NCI-H1105 treated with DMSO at 0.1 percent for 48 hours (cell line): ENCODE data around the gene C16orf95.

Experiments used
- DNase-seq: peaks from one replicate; lab custom pipeline; 2025; lab: John Stamatoyannopoulos, UW

C16orf95 gene

DNA sequence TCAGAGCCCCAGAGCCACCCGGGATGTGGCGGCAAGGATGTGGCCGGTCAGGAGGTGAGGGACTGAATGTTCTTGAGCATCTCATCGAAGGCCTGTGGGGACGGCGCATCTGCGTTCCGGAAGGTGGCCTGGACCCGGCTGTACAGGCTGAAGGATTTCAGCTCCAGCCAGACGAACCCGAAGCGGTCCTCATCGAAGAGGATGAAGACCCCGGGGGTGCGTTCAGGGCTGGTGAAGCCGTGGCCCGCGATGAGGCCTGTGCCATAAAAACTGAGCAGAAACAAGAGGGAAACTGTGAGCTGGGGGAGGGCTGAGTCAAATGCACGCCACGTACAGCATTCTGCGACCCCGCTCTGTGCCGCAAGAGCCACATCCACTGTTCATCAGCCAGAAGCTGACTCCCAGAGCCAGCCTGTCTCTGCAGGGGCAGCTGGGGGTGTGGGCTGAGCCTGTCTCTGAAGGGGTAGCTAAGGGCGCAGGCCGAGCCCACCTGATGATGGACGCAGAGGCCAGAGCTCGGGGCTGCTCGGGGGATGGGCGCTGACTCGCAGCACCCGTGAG lies 14.1 kb upstream of the C16orf95 start:
- no peak for DNase-seq

DNA sequence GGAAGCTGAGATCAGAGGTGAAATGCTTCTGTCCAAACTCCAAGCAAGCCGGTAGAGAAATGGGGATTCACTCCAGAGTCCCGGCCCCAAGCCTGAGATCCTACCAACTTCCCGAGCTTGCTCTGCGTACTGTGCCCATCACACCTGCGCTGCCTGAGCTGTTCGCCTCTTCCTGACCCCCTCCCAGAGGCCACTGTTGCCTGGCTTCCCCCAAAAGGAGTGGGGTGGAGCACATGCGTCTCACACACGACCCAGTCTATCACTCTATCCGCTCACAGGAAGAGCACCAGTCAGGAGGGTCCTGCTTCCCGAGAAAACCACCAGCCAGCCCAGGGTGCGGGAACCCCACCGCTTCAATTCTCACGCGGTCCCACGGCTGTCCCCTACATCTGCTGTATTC lies 13.5 kb upstream of the C16orf95 start:
- no peak for DNase-seq

DNA sequence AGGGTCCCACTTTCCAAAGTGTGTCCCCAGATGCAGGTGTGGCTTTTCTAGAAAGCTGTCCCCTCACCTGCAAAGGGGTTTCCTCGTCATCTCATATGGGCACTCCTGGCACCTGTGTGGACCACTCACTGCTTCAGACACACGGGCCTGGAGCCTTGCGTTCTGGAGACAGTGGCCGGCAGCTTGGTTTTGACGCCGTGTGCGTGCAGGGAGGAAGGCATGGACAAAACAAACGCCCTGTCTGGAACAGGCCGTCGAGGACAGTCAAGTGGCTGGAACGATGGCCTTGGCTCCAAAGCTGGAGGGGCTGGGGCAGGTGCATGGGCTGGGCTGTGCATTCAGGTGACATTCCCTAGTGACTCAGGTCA lies 13.0 kb upstream of the C16orf95 start:
- DNase-seq = no peak

DNA sequence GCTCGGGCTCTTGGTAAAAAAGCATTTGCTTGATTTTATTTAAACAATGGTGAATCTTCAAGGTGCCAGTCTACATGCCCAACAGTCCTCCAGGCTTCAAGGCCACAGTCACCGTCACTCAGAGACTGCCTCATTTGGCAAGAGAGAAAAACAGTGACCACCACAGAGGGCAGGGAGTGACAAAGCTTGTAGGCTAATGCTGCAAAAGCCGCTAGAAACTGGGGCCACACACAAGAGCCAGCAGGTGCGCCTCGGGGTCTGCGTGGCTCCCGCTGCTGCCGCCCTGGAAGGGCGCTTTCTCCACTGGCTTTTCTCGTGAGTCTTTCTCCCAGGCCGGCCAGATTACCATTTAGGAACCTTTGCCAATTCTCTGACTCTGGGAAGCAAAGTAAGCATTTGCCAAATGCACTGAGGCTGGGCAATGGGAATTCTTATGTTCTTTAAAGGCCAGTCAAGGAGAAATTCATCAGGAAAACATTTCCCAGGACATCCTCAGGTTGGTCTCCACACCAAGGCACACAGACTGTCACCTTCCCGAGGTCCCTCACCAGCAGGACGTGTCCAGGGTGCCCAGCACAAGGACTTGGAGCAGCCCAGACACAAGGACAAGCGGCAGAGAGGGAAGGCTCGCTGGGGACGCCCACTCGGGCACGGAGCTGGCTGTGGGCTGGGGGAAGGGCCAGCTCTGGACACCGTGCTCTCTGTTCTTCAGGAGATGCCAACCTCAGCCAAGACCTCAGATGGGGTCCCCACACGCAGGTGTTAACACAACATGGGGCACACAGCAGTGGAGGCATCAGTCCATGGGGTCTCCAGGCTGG lies 12.5 kb upstream of the C16orf95 start:
- no peak for DNase-seq

DNA sequence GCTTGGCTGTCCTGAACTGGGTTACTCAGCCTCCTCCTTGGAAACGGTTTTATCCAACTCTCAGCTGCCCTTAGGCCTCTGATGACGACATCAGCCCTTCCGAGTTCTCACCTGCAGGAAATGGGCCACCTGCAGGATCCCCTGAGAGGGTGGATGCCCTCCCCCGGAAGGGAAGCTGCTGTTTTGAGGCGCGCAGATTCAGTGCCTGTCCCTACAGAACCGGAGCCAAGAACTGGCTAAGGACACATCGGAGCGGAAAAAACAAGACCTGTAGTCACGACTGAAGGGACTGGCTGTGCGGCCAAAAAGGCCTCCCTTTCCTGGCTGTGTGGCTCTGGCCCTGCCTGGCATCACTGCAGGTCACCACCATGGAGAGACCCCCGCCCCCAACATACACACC lies 11.7 kb upstream of the C16orf95 start:
- DNase-seq = no peak

DNA sequence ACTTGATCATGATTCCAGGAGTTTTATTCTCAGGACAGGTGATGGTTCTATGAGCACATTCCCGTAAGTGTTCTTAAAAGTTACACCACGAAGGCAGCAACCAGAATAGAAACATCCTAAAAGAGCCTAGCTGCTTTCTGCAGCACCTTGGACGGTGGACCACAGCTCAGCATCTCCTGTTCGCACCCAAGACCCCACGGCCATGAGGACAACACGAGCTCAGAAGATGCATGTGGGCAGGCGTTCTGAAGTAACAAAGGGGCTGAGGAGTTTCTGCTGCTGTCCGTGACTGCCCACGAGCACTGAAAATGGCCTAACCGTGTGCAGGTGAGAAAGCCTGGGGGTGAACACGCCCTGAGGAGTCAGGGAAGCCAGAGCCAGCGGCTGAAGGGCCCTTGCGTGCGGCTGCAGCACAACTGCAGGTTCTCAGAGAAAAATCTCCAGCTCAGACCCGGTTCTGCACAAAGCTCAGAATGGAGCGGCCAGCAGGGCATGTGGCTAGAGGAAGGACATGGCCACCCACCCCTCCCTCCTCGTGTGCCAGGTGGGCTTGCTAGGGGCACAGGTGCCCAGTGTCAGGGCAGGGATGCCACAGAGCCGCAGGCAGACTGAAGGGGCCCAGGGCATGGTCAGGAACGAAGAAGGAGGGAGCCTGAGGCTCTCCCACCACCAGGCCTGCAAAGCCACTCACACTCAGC lies 10.8 kb upstream of the C16orf95 start:
- DNase-seq = no peak

DNA sequence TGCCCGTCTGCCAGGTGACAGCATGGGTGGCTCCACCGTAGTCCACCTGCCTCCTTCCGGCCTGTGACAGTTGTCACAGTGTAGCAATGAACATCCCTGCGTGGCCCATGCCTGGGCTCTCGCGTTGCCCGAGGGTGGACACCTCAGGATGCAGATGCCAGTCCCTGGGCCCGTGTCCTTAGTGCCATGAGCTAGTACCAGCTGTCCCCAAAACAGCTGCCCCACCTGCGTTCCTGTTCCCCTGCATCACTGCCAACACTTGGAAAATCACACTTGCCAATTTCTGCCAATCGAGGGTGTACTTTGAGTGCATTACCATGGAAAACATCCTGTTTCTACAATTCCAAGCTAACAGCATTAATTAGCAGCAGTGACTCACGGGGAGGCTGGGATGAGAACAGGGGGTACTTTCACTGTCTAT lies 9.0 kb upstream of the C16orf95 start:
- DNase-seq = no peak

DNA sequence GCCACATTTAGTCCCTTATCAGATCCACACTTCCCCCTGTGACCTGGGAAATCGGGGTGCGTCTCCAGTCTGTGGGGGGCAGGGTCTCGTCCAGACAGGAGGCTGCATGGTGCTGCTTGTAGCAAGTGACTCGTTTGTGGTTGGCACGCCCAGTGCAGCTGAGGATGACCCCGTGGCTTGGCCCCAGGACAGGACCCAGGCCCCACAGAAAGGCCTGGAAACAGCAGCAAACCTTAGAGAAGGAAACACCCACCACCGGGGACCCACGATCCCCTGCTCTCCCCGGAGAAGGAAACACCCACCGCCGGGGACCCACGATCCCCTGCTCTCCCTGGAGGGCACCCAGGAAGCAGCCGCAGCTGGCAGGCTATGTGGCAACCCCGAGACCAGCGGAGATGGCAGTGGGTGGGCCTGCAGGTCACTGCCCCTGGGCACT lies 8.2 kb upstream of the C16orf95 start:
- DNase-seq = no peak

DNA sequence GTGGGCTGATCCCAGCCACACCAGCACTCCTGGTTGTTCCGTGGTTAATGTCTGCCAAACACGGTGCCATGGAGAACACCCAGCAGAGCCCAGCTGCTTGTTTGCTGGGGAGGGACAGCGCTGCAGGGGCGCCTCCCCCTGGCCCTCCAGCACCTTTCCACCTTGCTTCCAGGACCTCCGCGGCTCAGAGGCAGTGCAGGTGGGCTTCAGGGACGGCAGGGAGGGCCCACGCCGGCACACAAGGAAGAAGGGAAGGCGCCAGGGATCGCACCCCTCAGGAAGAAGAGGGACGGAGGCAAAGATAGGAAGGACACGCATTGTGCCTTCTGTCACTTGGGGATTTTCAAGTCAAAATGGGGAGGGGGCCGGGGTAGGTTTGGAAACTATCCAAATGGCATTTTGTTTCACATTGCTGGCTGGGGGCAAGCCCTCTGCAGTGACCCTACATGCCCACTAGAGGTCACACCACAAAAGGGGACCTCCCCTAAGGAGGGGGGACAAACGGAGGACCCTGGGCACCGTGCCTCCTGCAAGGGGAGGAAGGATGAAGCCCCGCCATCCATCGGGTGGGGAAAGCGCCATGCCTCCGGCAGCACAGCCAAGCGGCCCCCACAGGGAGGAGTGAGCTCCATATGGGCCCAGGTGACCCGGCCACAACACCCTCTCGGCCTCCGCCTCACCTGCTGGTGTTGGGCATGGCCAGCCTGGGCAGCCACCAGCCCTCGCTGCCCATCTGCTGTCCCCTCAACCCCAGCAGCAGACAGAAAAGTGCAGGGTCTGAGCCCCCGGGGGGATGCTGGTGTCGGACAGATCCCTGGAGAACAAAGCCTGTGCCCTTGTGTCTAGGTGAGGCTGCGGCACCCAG lies 7.5 kb upstream of the C16orf95 start:
- DNase-seq = peak; percentile 12

DNA sequence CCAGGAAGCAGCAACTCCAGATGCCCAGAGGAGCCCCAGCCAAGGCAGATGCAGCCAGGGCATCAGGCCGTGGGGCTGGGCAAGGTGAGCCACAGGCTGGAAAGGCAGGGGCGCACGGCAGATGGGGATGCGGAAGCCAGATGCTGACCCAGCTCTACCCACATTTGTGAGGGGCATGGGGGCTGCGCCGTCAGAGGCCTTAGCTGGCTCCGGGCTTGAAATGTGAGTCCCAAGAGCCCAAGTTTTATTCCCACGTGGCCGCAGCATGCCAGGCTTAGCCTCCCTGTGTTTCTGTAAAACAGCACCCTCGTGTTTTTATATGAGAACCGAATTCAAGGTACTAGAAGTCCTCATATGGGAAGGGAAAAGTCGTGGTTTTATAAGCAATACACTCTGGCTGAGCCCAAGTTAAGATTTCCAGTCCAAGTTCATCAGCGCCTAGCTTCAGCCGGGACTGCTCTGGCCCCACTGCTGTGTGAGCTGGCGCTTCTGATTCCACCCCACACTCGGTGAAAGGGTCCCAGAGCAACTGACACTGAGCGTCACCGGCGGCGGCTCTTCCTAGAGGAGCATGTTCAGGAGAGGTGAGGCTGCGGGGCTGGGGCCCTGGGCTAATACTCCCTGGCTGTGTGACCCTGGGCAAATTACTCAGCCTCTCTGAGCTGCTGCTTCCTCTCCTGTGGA lies 6.7 kb upstream of the C16orf95 start:
- no peak for DNase-seq

DNA sequence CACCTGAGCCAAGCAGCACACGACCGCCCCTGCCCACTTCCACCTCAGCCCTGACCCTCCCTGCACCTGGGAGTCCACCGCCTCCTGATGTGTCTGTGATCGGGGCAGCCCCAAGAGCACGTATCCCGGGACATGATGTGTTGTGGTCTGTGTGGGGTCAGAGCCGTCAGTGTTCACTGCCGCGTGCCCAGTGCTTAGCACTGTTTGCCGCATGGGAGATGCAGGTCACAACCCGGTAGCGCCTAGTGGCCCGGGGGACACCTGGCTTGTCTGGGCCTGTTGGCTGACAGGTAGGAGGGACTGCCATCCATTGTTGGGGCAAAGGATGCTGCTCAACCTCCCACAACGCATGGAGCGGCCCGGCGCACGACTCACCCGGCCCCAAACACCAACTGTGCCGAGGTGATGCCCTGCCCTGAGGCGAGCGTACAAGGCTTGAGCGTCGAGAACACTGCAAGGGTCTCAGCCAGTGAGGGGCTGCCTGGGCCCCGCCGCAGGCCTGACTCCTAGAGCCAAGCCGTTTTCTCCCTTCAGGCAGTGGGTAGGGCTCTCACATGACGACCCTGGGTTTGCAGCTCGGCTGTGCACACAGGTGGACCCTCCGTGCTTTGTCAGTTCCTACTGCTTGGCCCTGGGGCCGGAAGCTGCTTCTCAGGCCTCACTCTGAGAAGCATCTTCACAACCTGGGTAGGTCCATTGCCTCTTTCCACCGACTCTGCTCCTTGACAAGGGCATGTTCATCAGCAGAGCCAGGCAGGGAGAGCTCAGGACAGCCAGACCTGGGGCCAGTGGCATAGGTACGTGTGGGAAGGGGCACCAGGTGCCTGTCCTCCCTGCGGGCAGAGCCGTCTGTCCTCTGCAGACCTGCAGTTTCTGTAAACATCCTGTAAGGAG lies 5.9 kb upstream of the C16orf95 start:
- no peak for DNase-seq

DNA sequence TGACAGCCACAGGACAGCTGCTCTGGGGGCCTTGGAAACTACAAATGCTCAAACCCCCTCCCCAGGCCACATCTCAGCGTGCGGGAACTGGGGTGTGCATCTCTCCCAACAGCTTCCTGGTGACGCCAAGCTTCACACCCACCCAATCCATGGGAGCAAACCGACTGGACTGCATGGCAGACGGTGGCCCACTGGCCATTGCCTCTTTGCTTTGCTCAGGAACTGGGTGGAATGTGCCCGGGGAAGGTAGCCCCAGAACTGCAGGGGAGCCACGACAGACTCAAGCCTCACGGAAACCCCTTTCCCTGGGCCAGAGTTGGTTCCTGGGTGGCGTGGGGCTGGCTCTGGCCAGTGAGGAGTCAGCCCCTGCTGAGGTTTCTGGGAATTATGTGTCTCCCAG lies 5.2 kb upstream of the C16orf95 start:
- DNase-seq = no peak

DNA sequence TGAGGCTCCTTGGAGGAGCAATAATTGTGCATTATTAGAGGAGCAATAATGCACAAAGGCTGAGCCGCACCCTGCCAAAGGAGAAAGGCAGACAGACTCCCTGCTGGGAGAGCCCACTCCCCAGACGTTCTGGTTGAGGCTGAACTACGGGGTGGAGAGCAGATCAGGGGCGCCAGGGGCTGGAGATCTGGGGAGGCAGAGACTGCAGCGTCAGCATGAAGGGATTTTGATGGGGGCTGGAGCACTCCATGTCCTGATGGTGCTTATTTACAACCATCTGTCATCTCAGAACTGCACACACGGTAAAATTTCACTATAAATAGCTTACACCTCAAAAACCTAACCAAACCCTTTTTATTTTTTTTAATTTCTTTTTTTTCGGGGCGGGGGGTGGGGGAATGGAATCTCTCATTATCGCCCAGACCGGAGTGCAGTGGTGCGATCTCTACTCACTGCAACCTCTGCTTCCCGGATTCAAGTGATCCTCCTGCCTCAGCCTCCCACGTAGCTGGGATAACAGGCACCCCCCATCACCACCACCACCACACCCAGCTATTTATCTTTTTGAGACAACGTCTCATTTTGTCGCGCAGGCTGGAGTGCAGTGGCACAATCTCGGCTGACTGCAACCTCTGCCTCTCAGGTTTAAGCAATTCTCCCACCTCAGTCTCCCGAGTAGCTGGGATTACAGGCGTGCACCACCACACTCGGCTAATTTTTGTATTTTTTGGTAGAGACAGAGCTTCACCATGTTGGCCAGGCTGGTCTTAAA lies 4.3 kb upstream of the C16orf95 start:
- DNase-seq = no peak

DNA sequence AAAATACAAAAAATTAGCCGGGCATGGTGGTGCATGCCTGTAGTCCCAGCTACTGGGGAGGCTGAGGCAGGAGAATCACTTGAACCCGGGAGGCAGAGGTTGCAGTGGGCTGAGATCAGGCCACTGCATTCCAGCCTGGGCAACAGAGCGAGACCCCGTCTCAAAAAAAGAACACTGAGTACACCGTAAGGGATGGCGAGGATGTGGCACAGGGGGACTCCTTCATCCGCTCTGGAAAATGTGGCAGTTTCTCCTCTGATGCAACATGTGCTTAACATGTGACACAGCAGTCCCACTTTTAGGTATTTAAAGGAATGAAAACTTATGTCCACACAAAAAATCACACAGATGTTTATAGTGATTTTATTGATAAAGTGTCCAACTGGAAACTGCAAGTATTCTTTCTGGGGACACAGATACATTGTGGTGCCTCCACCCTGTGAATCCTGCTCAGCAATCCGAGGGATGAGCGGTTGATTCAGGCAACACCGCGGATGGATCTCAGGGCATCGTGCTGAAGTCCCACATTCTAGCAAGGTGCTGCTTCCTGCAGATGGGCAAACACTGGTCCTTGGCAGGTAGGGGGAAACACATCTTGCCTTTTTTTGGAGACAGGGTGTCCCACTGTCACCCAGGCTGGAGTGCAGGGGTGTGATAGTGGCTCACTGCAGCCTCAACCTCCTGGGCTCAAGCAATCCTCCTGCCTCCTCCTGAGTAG lies 3.5 kb upstream of the C16orf95 start:
- DNase-seq = no peak

DNA sequence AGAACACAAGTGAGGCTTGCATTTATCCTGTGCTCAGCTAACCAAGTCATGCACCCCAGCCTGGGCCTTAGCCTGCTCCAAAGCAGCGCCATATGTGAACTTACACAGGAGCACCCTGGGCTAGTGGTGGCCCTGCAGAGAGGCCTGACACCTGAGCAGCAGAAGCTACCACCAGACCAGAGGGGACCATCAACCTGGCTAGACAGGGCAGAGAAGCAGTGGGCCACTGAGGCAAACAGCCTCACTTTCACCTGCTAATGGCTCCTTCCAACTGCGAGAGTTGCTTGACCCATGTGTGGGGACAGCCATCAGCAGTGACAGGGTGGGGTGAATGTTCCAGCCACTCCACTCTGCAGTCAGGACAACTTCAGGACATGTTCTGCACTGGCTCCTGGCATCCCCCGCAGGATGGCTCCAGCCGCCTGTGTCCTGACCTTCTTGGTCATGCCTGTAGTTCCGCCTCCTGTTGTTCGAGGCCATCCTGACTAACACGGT lies 2.9 kb upstream of the C16orf95 start:
- no peak for DNase-seq

DNA sequence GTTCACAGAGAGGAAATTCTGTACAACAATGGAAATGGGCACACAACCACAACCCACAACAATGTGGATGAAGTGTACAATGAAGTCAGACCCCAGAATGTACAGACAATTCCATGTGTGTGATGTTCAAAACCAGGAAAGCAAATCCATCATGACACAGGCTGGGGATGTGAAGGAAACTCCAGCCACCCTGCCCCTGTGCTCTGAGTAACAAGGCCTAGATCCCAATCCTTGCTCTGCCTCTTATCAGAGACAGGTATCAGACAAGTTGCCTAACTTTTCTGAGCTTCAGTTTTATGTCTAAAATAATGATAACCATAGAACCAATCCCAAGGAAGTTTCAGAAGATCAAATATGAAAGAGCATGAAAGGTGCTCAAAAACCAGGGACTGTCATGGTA lies 1.8 kb upstream of the C16orf95 start:
- no peak for DNase-seq

DNA sequence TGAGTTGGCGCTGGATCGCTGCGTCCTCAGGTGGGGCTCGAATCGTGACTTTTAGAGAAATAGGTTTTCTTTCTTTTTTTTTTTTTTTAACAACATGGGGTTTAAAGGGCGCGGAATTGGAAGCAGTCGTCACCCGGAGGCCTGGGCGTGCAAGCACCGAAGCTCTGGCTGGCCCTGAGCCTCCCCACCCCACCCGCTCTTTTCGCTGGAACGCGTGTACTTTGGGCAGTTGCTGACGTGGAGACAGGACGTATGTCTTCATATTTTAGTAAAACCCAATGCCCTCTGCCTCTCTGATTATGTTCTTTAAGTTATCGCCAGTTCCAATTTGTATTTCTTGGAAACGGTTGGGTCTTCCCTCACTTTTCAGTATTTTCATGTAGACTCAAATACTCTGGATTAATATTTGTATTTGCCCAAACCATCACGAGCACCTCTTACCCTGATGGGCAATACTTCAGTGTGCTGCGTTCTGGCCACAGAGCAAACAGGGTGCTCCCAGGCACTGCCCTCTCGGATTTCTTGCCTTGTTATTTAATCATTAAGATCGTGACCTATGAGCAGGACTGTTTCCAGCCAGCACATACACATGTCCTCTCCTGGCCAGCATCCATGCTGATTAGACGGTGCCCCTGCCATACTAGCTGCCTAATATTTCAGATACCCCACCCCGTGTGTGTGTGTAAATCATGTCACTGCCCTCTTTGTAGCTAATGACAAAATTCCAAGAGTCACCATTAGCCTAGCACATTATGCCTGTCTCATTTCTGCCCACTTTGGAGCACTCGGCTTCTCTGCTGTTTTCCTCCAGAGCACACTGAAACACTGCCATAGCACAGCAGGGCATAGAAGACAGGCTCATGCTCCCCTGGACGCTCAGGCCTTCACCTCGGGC lies 805 bp upstream of the C16orf95 start:
- DNase-seq = peak; percentile 1

DNA sequence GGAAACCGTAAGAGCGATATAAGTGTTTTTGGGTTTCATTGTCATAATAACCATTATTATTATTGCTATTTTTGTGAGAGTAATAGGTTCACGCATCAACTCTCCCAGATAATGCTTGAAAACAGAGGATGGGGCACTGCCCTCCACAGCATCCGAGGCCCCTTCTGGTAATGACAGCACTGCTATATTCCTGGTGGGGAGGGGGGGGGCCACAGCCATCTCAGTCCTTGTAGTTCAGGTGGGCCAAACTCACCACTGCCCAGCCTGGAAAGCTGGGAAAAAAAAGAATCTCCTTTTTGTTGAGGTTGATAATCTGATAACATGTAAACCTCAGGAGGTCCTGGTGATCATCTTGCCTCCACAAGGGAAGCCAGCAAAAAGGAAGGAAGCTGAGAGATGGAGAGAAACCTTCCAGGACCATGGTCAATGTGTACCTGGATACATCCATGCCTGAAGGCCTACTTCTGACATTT lies 706 bp downstream of the C16orf95 start:
- no peak for DNase-seq
